Skeletal muscle tissue (tissue), 4 donors: ENCODE measurements around the gene KRT14. TPM values are rescaled to one million over a fixed set of nuclear protein-coding genes. Genes with fewer than 3 reads are reported as not detected.

Experiments used
- H3K27ac ChIP-seq: one replicate; pipeline ENCODE4 v1.7.0; 2013; ENCODE audit warnings: mild to moderate bottlenecking, low read depth, low read length, inconsistent platforms
- H3K27me3 ChIP-seq, 3 donors: one replicate each; pipeline ENCODE4 v1.7.0; 2013; ENCODE audit warnings: low read length in 3 of 3; ENCODE audit not compliant: control insufficient read depth in 3 of 3, insufficient read depth in 3 of 3
- H3K36me3 ChIP-seq, 3 donors: one replicate each; pipeline ENCODE4 v1.7.0; 2013; ENCODE audit warnings: low read length in 3 of 3; ENCODE audit not compliant: control insufficient read depth in 3 of 3, insufficient read depth in 3 of 3
- H3K4me1 ChIP-seq, 3 donors: one replicate each; pipeline ENCODE4 v1.7.0; 2013; ENCODE audit warnings: low read length in 3 of 3, mild to moderate bottlenecking in 3 of 3; ENCODE audit not compliant: control insufficient read depth in 3 of 3, insufficient read depth in 3 of 3
- H3K4me3 ChIP-seq, 3 donors: one replicate each; pipeline ENCODE4 v1.7.0; 2013; ENCODE audit warnings: low read length in 3 of 3
- H3K9ac ChIP-seq, 3 donors: one replicate each; pipeline ENCODE4 v1.7.0; 2013; ENCODE audit warnings: low read length in 3 of 3, mild to moderate bottlenecking in 3 of 3, moderate library complexity in 2 of 3, low read depth in 1 of 3
- H3K9me3 ChIP-seq, 3 donors: one replicate each; pipeline ENCODE4 v1.7.0; 2013; ENCODE audit warnings: low read length in 3 of 3; ENCODE audit not compliant: control insufficient read depth in 3 of 3
- total RNA-seq: library from RNA; depleted of rRNA; stranded (reverse); fragments of >200 nt; gene quantifications from one replicate; pipeline ENCODE4 v1.2.3, GENCODE V29; 2014
- donor health status: Osteomylitis.

The KRT14 gene
- total RNA-seq, 1 donor from 2014 or later, result 1.0 TPM

- Histone ChIP-seq H3K27me3 (peaks cover 0 to 27% (median 23%) of the 10 kb centered on the region in 3 donors), H3K9me3 (no peaks in the 10 kb centered on the region), H3K4me3 (no peak overlapping the region), H3K9ac (no peak overlapping the region), H3K36me3 (no peaks in the 10 kb centered on the region), H3K27ac (no peak overlapping the region), H3K4me1 (no peaks in the 10 kb centered on the region)
These were observed 46.6 kb downstream of the KRT14 start for GRCh38 chr17:41539979-41540701.

- peaks cover 0 to 29% (median 27%) of the 10 kb centered on the region in 3 donors for H3K27me3 ChIP-seq
- no peaks in the 10 kb centered on the region for H3K36me3 ChIP-seq
- H3K27ac ChIP-seq, result no peak overlapping the region
- no peak overlapping the region for H3K9ac ChIP-seq
- H3K4me1 ChIP-seq, result no peaks in the 10 kb centered on the region
- H3K9me3 ChIP-seq, result no peaks in the 10 kb centered on the region
- H3K4me3 ChIP-seq, result no peak overlapping the region
These were observed 47.6 kb downstream of the KRT14 start for GRCh38 chr17:41539071-41539492.

GRCh38 chr17:41538565-41538991 is 48.1 kb downstream of the KRT14 start:
- Histone ChIP-seq H3K4me1 (no peaks in the 10 kb centered on the region), H3K27ac (no peak overlapping the region), H3K9ac (no peak overlapping the region), H3K4me3 (no peak overlapping the region), H3K36me3 (no peaks in the 10 kb centered on the region), H3K9me3 (no peaks in the 10 kb centered on the region), H3K27me3 (peaks cover 0 to 29% (median 27%) of the 10 kb centered on the region in 3 donors)

- no peak overlapping the region for H3K4me3 ChIP-seq
- no peaks in the 10 kb centered on the region for H3K9me3 ChIP-seq
- peaks cover 0 to 30% (median 29%) of the 10 kb centered on the region in 3 donors for H3K27me3 ChIP-seq
- no peaks in the 10 kb centered on the region for H3K36me3 ChIP-seq
- H3K27ac ChIP-seq, result no peak overlapping the region
- H3K4me1 ChIP-seq, result no peaks in the 10 kb centered on the region
- no peak overlapping the region for H3K9ac ChIP-seq
These were observed 48.7 kb downstream of the KRT14 start for GRCh38 chr17:41537990-41538389.

- no peaks in the 10 kb centered on the region for H3K36me3 ChIP-seq
- no peak overlapping the region for H3K27ac ChIP-seq
- H3K9me3 ChIP-seq, result no peaks in the 10 kb centered on the region
- H3K9ac ChIP-seq, result no peak overlapping the region
- H3K4me1 ChIP-seq, result no peaks in the 10 kb centered on the region
- no peak overlapping the region for H3K4me3 ChIP-seq
- peaks cover 0 to 30% (median 29%) of the 10 kb centered on the region in 3 donors for H3K27me3 ChIP-seq
These were observed 49.1 kb downstream of the KRT14 start for GRCh38 chr17:41537614-41537954.

GRCh38 chr17:41536741-41537613 is 49.7 kb downstream of the KRT14 start:
- Histone ChIP-seq H3K36me3 (no peaks in the 10 kb centered on the region), H3K4me3 (no peak overlapping the region), H3K27me3 (peaks cover 0 to 36% (median 32%) of the 10 kb centered on the region in 3 donors), H3K9me3 (no peaks in the 10 kb centered on the region), H3K27ac (no peak overlapping the region), H3K4me1 (no peaks in the 10 kb centered on the region), H3K9ac (no peak overlapping the region)

- Histone ChIP-seq H3K27ac (no peak overlapping the region), H3K27me3 (peaks cover 2 to 42% (median 35%) of the 10 kb centered on the region in 3 donors)
These were observed 50.8 kb downstream of the KRT14 start for GRCh38 chr17:41535764-41536481.

GRCh38 chr17:41534899-41535546 is 51.7 kb downstream of the KRT14 start:
- Histone ChIP-seq H3K36me3 (no peaks in the 10 kb centered on the region), H3K27ac (no peak overlapping the region), H3K4me1 (no peaks in the 10 kb centered on the region), H3K9me3 (no peaks in the 10 kb centered on the region), H3K27me3 (peaks cover 11 to 49% (median 44%) of the 10 kb centered on the region in 3 donors), H3K9ac (no peak overlapping the region), H3K4me3 (no peak overlapping the region)

More at GRCh38 chr17:41535764-41536481, 50.8 kb downstream of the KRT14 start:
- Histone ChIP-seq H3K4me1 (no peaks in the 10 kb centered on the region), H3K9ac (no peak overlapping the region), H3K9me3 (no peaks in the 10 kb centered on the region), H3K36me3 (no peaks in the 10 kb centered on the region), H3K4me3 (no peak overlapping the region)

GRCh38 chr17:41533613-41534012 is 53.1 kb downstream of the KRT14 start:
- Histone ChIP-seq H3K36me3 (no peaks in the 10 kb centered on the region), H3K4me3 (no peak overlapping the region), H3K4me1 (no peaks in the 10 kb centered on the region), H3K27me3 (peaks cover 22 to 61% (median 51%) of the 10 kb centered on the region in 3 donors), H3K9ac (no peak overlapping the region), H3K27ac (no peak overlapping the region), H3K9me3 (no peaks in the 10 kb centered on the region)
